ENCODE measurements around the gene CLDN14.

DNA sequence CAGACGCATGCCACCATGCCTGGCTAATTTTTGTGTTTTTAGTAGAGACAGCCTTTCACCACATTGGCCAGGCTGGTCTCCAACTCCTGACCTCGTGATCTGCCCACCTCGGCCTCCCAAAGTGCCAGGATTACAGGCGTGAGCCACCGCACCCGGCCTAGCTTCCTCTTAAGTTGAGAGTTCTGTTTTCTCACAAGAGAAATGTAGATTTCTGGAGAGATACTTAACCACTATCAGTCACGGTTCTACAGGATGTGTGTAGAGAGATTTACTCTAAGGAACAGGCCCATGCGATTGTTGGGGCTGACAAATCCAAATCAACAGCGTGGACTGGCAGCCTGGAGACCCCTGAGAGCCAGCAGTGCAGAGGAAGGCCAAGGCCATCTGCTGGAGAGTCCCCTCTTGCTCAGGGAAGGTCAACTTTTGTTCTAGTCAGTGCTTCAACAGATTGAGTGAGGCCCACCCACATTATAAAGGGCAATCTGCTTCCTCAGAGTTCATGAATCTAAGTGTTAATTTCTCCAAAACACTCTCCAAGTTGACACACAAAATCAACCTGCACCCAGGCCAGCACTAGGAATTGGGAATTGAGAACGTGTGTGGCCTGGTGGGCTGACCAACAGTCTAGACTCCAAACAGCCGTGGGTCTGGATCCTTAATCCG lies 56.0 kb downstream of the CLDN14 start:
- TF ChIP-seq, protein P1, sequence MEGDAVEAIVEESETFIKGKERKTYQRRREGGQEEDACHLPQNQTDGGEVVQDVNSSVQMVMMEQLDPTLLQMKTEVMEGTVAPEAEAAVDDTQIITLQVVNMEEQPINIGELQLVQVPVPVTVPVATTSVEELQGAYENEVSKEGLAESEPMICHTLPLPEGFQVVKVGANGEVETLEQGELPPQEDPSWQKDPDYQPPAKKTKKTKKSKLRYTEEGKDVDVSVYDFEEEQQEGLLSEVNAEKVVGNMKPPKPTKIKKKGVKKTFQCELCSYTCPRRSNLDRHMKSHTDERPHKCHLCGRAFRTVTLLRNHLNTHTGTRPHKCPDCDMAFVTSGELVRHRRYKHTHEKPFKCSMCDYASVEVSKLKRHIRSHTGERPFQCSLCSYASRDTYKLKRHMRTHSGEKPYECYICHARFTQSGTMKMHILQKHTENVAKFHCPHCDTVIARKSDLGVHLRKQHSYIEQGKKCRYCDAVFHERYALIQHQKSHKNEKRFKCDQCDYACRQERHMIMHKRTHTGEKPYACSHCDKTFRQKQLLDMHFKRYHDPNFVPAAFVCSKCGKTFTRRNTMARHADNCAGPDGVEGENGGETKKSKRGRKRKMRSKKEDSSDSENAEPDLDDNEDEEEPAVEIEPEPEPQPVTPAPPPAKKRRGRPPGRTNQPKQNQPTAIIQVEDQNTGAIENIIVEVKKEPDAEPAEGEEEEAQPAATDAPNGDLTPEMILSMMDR (IDR thresholded peaks at IDR 0.05 in 4 of 5, conservative IDR thresholded peaks at IDR 0.05 in 1 of 5), result no peak
- TF ChIP-seq POLR2A (IDR thresholded peaks at IDR 0.05), result no peak

All from gastrocnemius medialis (tissue), 4 donors.